ENCODE data around the gene NFYB.
"Not testable (repeated sequence)": the region's sequence is repeated elsewhere in the genome, so short reads cannot be mapped to it uniquely, and the experiment has no call there.

The NFYB gene

GRCh38 chr12:104121001-104121400, 17.0 kb downstream of the NFYB start:
- DNase-seq (ENCODE audit: low read depth), result no peak
- no peak for TF ChIP-seq CTCF (IDR thresholded peaks at IDR 0.05; ENCODE audit: control insufficient read depth, extremely low read depth, insufficient read depth)
- H3K4me3 ChIP-seq (ENCODE audit: low read depth, low read length), result no peak overlapping the region

GRCh38 chr12:104115587-104115975, 22.4 kb downstream of the NFYB start:
- no peak for DNase-seq (ENCODE audit: low read depth)
- H3K4me3 ChIP-seq (ENCODE audit: low read depth, low read length), result no peak overlapping the region
- TF ChIP-seq CTCF (IDR thresholded peaks at IDR 0.05; ENCODE audit: control insufficient read depth, extremely low read depth, insufficient read depth), result no peak

GRCh38 chr12:104114834-104115586, 23.0 kb downstream of the NFYB start:
- H3K4me3 ChIP-seq (ENCODE audit: low read depth, low read length); DNase-seq (ENCODE audit: low read depth): not testable (repeated sequence)

- no peak overlapping the region for H3K4me3 ChIP-seq (ENCODE audit: low read depth, low read length)
- no peak for DNase-seq (ENCODE audit: low read depth)
- no peak for TF ChIP-seq CTCF (IDR thresholded peaks at IDR 0.05; ENCODE audit: control insufficient read depth, extremely low read depth, insufficient read depth)
Measured at GRCh38 chr12:104109446-104110271, 28.4 kb downstream of the NFYB start.

GRCh38 chr12:104108755-104109445, 29.1 kb downstream of the NFYB start:
- no peak overlapping the region for H3K4me3 ChIP-seq (ENCODE audit: low read depth, low read length)
- peak; percentile 93 for TF ChIP-seq CTCF (IDR thresholded peaks at IDR 0.05; ENCODE audit: control insufficient read depth, extremely low read depth, insufficient read depth)
- DNase-seq (ENCODE audit: low read depth), result peak; percentile 72

GRCh38 chr12:104106965-104107364, 31.0 kb downstream of the NFYB start:
- TF ChIP-seq CTCF (IDR thresholded peaks at IDR 0.05; ENCODE audit: control insufficient read depth, extremely low read depth, insufficient read depth), result no peak
- DNase-seq (ENCODE audit: low read depth), result no peak
- no peak overlapping the region for H3K4me3 ChIP-seq (ENCODE audit: low read depth, low read length)

- no peak for TF ChIP-seq CTCF (IDR thresholded peaks at IDR 0.05; ENCODE audit: control insufficient read depth, extremely low read depth, insufficient read depth)
- no peak overlapping the region for H3K4me3 ChIP-seq (ENCODE audit: low read depth, low read length)
- no peak for DNase-seq (ENCODE audit: low read depth)
Measured at GRCh38 chr12:104105461-104105860, 32.5 kb downstream of the NFYB start.

Data from LNCaP clone FGC (cell line).